K562 (cell line): ENCODE results near the gene MGRN1. TPM values are rescaled to one million over a fixed set of nuclear protein-coding genes. Genes with fewer than 3 reads are reported as not detected.

Source experiments
- HNRNPL ChIP-seq: fragments of 200-400 bp; formaldehyde crosslinking; IDR thresholded peaks from 2 replicates; pipeline ENCODE4 v1.6.1; 2017; ENCODE audit warnings: low read depth, mild to moderate bottlenecking, low read length
- YY1 ChIP-seq, 3 experiments: IDR thresholded peaks; 2 replicates each; pipeline ENCODE4 v1.6.1; 2011; ENCODE audit warnings: low read length in 2 of 3, mild to moderate bottlenecking in 2 of 3, moderate library complexity in 2 of 3, borderline replicate concordance in 1 of 3, control low read depth in 1 of 3, low read depth in 1 of 3; ENCODE audit not compliant: insufficient read depth in 3 of 3, insufficient replicate concordance in 2 of 3, control insufficient read depth in 1 of 3, insufficient read length in 1 of 3; ENCODE audit errors: extremely low read depth in 1 of 3
- polyA plus RNA-seq, 8 experiments: library from polyadenylated mRNA; depleted of rRNA in 4 of 8; stranded (reverse) in 5 of 8; unstranded in 3 of 8; fragments of >200 nt; fragmentation: Nextera tagmentation in 2 of 8; fragmentation: Illumina TruSeq in 1 of 8; extraction: Ambion mirVana in 2 of 8; extraction: Trizol in 1 of 8; gene quantifications; 2 replicates each; pipeline versions ENCODE4 v1.2.1 to v1.2.3, GENCODE V29; 2011 to 2014; ENCODE audit warnings: inconsistent platforms in 1 of 8, missing spikeins in 1 of 8
- total RNA-seq, 7 experiments: library from RNA; depleted of rRNA in 6 of 7; stranded (reverse); fragments of >200 nt in 6 of 7; fragmentation: Illumina TruSeq in 2 of 7; extraction: Trizol in 2 of 7; gene quantifications; 2 replicates each; pipeline versions ENCODE4 v1.2.1 to v1.2.3, GENCODE V29; 2011 to 2021; ENCODE audit warnings: low replicate concordance in 1 of 7
- TF ChIP-seq, protein P1 (sequence below): IDR thresholded peaks from 2 replicates; pipeline ENCODE4 v1.6.1; 2011; ENCODE audit warnings: borderline replicate concordance, low read depth, mild to moderate bottlenecking, moderate library complexity, low read length; ENCODE audit not compliant: insufficient read depth, poor library complexity, severe bottlenecking
- TF ChIP-seq, protein P2 (sequence below): fragments of 450-650 bp; IDR thresholded peaks from 2 replicates; pipeline ENCODE4 v1.6.1; 2016; ENCODE audit warnings: mild to moderate bottlenecking, moderate library complexity
- TF ChIP-seq, protein P3 (sequence below), 2 experiments: fragments of 450-650 bp; conservative IDR thresholded peaks; 2 replicates each; pipeline ENCODE4 v1.6.1; 2017; ENCODE audit warnings: mild to moderate bottlenecking in 2 of 2, moderate library complexity in 2 of 2

Gene MGRN1
- total and polyA plus RNA-seq, 9 of the 15 experiments (the other 6 are each of a cell fraction or from before 2014, with no cell fraction given), result 0.15 to 37.9 (median 6.0) TPM

DNA sequence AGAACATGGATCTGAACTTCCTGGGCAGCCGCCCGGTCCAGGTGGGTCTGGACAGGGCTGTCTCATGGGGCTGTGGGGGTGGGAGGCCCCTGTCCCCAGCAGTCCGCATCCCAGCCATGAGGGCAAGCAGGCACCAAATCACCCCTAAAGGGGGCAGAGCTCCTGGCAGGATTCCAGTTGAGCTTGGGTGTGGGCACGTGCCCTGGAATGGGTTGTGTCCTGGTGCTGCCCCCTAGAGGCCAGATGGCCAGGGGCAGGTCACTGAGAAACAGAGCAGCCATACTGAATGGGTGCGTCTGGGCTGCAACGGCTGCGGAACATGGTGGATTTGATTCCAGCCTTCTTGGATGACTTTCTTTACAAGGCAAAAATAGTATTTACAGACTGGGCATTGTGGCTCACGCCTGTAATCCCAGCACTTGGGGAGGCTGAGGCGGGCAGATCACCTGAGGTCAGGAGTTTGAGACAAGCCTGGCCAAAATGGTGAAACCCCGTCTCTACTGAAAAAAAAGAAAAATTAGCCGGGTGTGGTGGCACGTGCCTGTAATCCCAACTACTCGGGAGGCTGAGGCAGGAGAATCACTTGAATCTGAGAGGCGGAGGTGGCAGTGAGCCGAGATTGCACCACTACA is 25.9 kb downstream of the MGRN1 start (continued):
- TF ChIP-seq, protein P1, sequence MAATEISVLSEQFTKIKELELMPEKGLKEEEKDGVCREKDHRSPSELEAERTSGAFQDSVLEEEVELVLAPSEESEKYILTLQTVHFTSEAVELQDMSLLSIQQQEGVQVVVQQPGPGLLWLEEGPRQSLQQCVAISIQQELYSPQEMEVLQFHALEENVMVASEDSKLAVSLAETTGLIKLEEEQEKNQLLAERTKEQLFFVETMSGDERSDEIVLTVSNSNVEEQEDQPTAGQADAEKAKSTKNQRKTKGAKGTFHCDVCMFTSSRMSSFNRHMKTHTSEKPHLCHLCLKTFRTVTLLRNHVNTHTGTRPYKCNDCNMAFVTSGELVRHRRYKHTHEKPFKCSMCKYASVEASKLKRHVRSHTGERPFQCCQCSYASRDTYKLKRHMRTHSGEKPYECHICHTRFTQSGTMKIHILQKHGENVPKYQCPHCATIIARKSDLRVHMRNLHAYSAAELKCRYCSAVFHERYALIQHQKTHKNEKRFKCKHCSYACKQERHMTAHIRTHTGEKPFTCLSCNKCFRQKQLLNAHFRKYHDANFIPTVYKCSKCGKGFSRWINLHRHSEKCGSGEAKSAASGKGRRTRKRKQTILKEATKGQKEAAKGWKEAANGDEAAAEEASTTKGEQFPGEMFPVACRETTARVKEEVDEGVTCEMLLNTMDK, result peak; percentile 91
- TF ChIP-seq, protein P2, sequence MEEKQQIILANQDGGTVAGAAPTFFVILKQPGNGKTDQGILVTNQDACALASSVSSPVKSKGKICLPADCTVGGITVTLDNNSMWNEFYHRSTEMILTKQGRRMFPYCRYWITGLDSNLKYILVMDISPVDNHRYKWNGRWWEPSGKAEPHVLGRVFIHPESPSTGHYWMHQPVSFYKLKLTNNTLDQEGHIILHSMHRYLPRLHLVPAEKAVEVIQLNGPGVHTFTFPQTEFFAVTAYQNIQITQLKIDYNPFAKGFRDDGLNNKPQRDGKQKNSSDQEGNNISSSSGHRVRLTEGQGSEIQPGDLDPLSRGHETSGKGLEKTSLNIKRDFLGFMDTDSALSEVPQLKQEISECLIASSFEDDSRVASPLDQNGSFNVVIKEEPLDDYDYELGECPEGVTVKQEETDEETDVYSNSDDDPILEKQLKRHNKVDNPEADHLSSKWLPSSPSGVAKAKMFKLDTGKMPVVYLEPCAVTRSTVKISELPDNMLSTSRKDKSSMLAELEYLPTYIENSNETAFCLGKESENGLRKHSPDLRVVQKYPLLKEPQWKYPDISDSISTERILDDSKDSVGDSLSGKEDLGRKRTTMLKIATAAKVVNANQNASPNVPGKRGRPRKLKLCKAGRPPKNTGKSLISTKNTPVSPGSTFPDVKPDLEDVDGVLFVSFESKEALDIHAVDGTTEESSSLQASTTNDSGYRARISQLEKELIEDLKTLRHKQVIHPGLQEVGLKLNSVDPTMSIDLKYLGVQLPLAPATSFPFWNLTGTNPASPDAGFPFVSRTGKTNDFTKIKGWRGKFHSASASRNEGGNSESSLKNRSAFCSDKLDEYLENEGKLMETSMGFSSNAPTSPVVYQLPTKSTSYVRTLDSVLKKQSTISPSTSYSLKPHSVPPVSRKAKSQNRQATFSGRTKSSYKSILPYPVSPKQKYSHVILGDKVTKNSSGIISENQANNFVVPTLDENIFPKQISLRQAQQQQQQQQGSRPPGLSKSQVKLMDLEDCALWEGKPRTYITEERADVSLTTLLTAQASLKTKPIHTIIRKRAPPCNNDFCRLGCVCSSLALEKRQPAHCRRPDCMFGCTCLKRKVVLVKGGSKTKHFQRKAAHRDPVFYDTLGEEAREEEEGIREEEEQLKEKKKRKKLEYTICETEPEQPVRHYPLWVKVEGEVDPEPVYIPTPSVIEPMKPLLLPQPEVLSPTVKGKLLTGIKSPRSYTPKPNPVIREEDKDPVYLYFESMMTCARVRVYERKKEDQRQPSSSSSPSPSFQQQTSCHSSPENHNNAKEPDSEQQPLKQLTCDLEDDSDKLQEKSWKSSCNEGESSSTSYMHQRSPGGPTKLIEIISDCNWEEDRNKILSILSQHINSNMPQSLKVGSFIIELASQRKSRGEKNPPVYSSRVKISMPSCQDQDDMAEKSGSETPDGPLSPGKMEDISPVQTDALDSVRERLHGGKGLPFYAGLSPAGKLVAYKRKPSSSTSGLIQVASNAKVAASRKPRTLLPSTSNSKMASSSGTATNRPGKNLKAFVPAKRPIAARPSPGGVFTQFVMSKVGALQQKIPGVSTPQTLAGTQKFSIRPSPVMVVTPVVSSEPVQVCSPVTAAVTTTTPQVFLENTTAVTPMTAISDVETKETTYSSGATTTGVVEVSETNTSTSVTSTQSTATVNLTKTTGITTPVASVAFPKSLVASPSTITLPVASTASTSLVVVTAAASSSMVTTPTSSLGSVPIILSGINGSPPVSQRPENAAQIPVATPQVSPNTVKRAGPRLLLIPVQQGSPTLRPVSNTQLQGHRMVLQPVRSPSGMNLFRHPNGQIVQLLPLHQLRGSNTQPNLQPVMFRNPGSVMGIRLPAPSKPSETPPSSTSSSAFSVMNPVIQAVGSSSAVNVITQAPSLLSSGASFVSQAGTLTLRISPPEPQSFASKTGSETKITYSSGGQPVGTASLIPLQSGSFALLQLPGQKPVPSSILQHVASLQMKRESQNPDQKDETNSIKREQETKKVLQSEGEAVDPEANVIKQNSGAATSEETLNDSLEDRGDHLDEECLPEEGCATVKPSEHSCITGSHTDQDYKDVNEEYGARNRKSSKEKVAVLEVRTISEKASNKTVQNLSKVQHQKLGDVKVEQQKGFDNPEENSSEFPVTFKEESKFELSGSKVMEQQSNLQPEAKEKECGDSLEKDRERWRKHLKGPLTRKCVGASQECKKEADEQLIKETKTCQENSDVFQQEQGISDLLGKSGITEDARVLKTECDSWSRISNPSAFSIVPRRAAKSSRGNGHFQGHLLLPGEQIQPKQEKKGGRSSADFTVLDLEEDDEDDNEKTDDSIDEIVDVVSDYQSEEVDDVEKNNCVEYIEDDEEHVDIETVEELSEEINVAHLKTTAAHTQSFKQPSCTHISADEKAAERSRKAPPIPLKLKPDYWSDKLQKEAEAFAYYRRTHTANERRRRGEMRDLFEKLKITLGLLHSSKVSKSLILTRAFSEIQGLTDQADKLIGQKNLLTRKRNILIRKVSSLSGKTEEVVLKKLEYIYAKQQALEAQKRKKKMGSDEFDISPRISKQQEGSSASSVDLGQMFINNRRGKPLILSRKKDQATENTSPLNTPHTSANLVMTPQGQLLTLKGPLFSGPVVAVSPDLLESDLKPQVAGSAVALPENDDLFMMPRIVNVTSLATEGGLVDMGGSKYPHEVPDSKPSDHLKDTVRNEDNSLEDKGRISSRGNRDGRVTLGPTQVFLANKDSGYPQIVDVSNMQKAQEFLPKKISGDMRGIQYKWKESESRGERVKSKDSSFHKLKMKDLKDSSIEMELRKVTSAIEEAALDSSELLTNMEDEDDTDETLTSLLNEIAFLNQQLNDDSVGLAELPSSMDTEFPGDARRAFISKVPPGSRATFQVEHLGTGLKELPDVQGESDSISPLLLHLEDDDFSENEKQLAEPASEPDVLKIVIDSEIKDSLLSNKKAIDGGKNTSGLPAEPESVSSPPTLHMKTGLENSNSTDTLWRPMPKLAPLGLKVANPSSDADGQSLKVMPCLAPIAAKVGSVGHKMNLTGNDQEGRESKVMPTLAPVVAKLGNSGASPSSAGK, result peak; percentile 81
- TF ChIP-seq, protein P3, sequence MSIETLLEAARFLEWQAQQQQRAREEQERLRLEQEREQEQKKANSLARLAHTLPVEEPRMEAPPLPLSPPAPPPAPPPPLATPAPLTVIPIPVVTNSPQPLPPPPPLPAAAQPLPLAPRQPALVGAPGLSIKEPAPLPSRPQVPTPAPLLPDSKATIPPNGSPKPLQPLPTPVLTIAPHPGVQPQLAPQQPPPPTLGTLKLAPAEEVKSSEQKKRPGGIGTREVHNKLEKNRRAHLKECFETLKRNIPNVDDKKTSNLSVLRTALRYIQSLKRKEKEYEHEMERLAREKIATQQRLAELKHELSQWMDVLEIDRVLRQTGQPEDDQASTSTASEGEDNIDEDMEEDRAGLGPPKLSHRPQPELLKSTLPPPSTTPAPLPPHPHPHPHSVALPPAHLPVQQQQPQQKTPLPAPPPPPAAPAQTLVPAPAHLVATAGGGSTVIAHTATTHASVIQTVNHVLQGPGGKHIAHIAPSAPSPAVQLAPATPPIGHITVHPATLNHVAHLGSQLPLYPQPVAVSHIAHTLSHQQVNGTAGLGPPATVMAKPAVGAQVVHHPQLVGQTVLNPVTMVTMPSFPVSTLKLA (conservative IDR thresholded peaks at IDR 0.05), result peak in 1 of 2 experiments; percentile 79
- TF ChIP-seq YY1 (IDR thresholded peaks at IDR 0.05; ENCODE audit: borderline replicate concordance in 1 of 3, control insufficient read depth in 1 of 3, extremely low read depth in 1 of 3, insufficient read depth in 3 of 3, insufficient read length in 1 of 3, insufficient replicate concordance in 2 of 3, low read depth in 1 of 3, low read length in 2 of 3) (peak in 2 of 3 experiments; percentile 55 to 81), HNRNPL (0 out of 2 replicates have a peak, but pooled peaks have one; percentile 25)
